Astrocyte (in vitro differentiated cells and primary cell): ENCODE results near the gene ACVRL1. TPM values are rescaled to one million over a fixed set of nuclear protein-coding genes. Genes with fewer than 3 reads are reported as not detected.
A peak's percentile ranks its signal among the peaks of the same experiment; 100 is the strongest.

Experiments
- DNase-seq: peaks from one replicate; pipeline ENCODE4 v3.0.0-alpha.2; 2010; ENCODE audit warnings: low read depth
- FAIRE-seq: peaks from 2 replicates; lab custom pipeline; 2011; peaks lifted over from hg19 to GRCh38; lab: Jason Lieb, UNC
- H2AFZ ChIP-seq: 2 replicates; pipeline ENCODE4 v1.6.0; 2012; ENCODE audit warnings: low read depth, low read length, inconsistent platforms
- H3K27ac ChIP-seq: 2 replicates; pipeline ENCODE4 v1.5.1; 2011; ENCODE audit warnings: low read depth, low read length, inconsistent platforms
- H3K27me3 ChIP-seq: 2 replicates; pipeline ENCODE4 v1.6.0; 2011; ENCODE audit warnings: low read length, inconsistent platforms; ENCODE audit not compliant: insufficient read depth
- H3K36me3 ChIP-seq: 2 replicates; pipeline ENCODE4 v1.5.1; 2011; ENCODE audit warnings: low read length, inconsistent platforms; ENCODE audit not compliant: insufficient read depth
- H3K4me1 ChIP-seq: 2 replicates; pipeline ENCODE4 v1.5.1; 2011; ENCODE audit warnings: low read length, inconsistent platforms; ENCODE audit not compliant: insufficient read depth
- H3K4me2 ChIP-seq: 2 replicates; pipeline ENCODE4 v1.6.0; 2012; ENCODE audit warnings: low read length, inconsistent platforms
- H3K4me3 ChIP-seq: 2 replicates; pipeline ENCODE4 v1.5.1; 2011; ENCODE audit warnings: low read depth, mild to moderate bottlenecking, low read length, inconsistent platforms; ENCODE audit not compliant: insufficient read depth
- H3K79me2 ChIP-seq: 2 replicates; pipeline ENCODE4 v1.6.0; 2012; ENCODE audit warnings: mild to moderate bottlenecking, low read length, inconsistent platforms; ENCODE audit not compliant: insufficient read depth
- H3K9ac ChIP-seq: 2 replicates; pipeline ENCODE4 v1.6.0; 2012; ENCODE audit warnings: mild to moderate bottlenecking, low read length, inconsistent platforms
- H3K9me3 ChIP-seq: 2 replicates; pipeline ENCODE4 v1.5.1; 2012; ENCODE audit warnings: low read depth, mild to moderate bottlenecking, low read length, inconsistent platforms; ENCODE audit not compliant: insufficient read depth
- H4K20me1 ChIP-seq: 2 replicates; pipeline ENCODE4 v1.6.0; 2012; ENCODE audit warnings: low read length, inconsistent platforms; ENCODE audit not compliant: insufficient read depth
- H3K27ac Mint-ChIP-seq: one replicate; pipeline ENCODE4 v1.8.0; 2021; ENCODE audit warnings: mild to moderate bottlenecking, mixed read lengths; ENCODE audit not compliant: unreplicated experiment
- H3K27me3 Mint-ChIP-seq: one replicate; pipeline ENCODE4 v1.8.0; 2021; ENCODE audit warnings: low read depth, mixed read lengths; ENCODE audit not compliant: unreplicated experiment
- H3K36me3 Mint-ChIP-seq: one replicate; pipeline ENCODE4 v1.8.0; 2021; ENCODE audit warnings: low read depth, mixed read lengths; ENCODE audit not compliant: unreplicated experiment
- H3K4me1 Mint-ChIP-seq: one replicate; pipeline ENCODE4 v1.8.0; 2021; ENCODE audit warnings: low read depth, mixed read lengths; ENCODE audit not compliant: unreplicated experiment
- H3K4me3 Mint-ChIP-seq: one replicate; pipeline ENCODE4 v1.8.0; 2021; ENCODE audit warnings: mild to moderate bottlenecking, moderate library complexity, mixed read lengths; ENCODE audit not compliant: unreplicated experiment
- H3K9me3 Mint-ChIP-seq: one replicate; pipeline ENCODE4 v1.8.0; 2021; ENCODE audit warnings: mild to moderate bottlenecking, mixed read lengths; ENCODE audit not compliant: unreplicated experiment
- CTCF ChIP-seq: IDR thresholded peaks from 2 replicates; pipeline ENCODE4 v1.5.1; 2011; ENCODE audit warnings: low read depth, mild to moderate bottlenecking, inconsistent platforms, low read length, moderate library complexity; ENCODE audit not compliant: insufficient read depth
- EZH2 ChIP-seq: IDR thresholded peaks from 2 replicates; pipeline ENCODE4 v1.6.1; 2012; ENCODE audit warnings: mild to moderate bottlenecking, low read length, inconsistent platforms; ENCODE audit not compliant: insufficient read depth
- total RNA-seq: library from RNA; stranded (reverse); gene quantifications from 2 replicates; pipeline ENCODE4 v1.2.1, GENCODE V29; 2021

The ACVRL1 gene
- total RNA-seq, 1 donor from 2014 or later = 0.95 TPM

DNA sequence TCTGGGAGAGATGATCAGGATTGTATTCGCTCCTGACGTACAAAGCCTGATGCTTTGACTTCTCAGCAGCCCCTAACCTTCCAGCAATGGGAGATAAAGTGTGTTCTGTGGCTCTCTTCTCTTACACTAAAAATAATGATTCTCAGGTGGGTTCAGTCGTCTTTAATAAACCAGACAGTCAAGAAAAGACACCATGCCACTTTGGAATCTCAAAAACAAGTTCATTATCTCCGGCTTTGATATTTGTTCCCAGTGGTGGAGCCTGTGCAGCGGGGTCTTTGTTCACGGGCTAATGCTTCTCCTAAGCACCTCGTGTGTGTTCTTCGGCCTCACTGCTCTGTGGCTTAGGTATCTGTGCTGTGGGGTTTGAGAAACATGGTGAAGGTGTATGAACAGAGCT is 45.8 kb downstream of the ACVRL1 start:
- Mint-ChIP-seq H3K36me3 (peaks cover under 1% of the 10 kb centered on the region), H3K27me3 (peaks cover 20% of the 10 kb centered on the region), H3K9me3 (peaks cover under 1% of the 10 kb centered on the region), H3K27ac (no peak overlapping the region), H3K4me3 (peak overlapping the region; percentile 87), H3K4me1 (peaks cover 15% of the 10 kb centered on the region)
- Histone ChIP-seq H3K27ac (no peak overlapping the region), H3K27me3 (peaks cover 14% of the 10 kb centered on the region), H3K4me1 (peaks cover 11% of the 10 kb centered on the region), H4K20me1 (peaks cover 38% of the 10 kb centered on the region), H3K4me3 (peak overlapping the region; percentile 26), H3K4me2 (peak overlapping the region; percentile 99), H3K79me2 (peaks cover 63% of the 10 kb centered on the region), H3K36me3 (no peaks in the 10 kb centered on the region), H2AFZ (no peak overlapping the region), H3K9me3 (no peaks in the 10 kb centered on the region), H3K9ac (peak overlapping the region; percentile 49)
- FAIRE-seq = no peak
- no peak for DNase-seq
- TF ChIP-seq EZH2 = no peak
- TF ChIP-seq CTCF = no peak

GRCh38 chr12:51953864-51954263 is 46.6 kb downstream of the ACVRL1 start:
- H3K79me2 ChIP-seq = peaks cover 69% of the 10 kb centered on the region
- no peaks in the 10 kb centered on the region for H3K36me3 ChIP-seq
- peaks cover 11% of the 10 kb centered on the region for H3K4me1 ChIP-seq
- H3K9me3 ChIP-seq = no peaks in the 10 kb centered on the region
- no peak overlapping the region for H2AFZ ChIP-seq
- peaks cover 9% of the 10 kb centered on the region for H3K27me3 ChIP-seq
- H3K27ac ChIP-seq = no peak overlapping the region
- no peaks in the 10 kb centered on the region for H3K9me3 Mint-ChIP-seq
- H3K27ac Mint-ChIP-seq = no peak overlapping the region
- peaks cover 15% of the 10 kb centered on the region for H3K4me1 Mint-ChIP-seq
- H3K4me3 Mint-ChIP-seq = peak overlapping the region; percentile 87
- peak overlapping the region; percentile 7 for H3K9ac ChIP-seq
- H3K4me2 ChIP-seq = peak overlapping the region; percentile 99
- H4K20me1 ChIP-seq = peaks cover 41% of the 10 kb centered on the region
- H3K4me3 ChIP-seq = no peak overlapping the region
- no peaks in the 10 kb centered on the region for H3K36me3 Mint-ChIP-seq
- FAIRE-seq (no peak), DNase-seq (no peak)
- TF ChIP-seq EZH2 (no peak), CTCF (no peak)
- H3K27me3 Mint-ChIP-seq = peaks cover 14% of the 10 kb centered on the region

DNA sequence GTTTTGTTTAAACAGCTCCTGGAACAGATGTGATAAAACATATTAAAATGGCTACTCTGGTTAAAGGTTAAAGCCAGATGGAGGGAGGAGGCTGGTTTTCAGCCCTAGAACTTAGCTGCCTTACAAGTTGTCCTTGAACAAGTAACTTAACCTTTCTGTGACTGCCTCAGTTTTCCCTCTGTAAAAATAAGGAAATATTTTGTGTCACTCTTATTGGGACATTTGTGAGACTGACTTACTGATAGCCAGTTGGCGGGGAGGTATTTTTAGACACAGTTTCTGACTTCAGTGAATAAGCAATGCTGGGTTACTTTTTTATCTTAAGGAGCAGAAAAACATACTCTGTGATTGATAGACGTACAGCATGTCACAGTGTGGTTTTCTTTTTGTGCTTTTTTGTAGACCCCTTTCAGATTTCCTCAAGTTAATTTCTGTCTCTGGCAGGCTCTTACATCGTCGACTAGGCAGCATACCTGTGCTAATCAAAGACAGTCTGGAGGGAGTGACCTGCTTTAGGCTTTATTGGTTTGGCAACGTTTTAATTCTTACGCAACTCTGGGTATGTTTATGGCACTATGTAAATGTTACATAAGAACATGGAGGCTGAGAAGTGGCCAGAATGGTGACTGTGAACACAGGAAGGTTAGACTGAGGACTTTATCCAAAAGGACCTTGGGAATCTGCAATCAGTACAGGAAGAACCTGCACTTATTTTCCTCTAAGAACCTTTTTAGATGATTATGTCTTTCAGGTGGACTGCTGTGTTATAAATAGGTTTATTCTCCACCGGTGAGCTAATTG is 47.5 kb downstream of the ACVRL1 start:
- no peak overlapping the region for H3K4me3 ChIP-seq
- no peak for FAIRE-seq

More for the DNA sequence above, 47.5 kb downstream of the ACVRL1 start:
- peaks cover 15% of the 10 kb centered on the region for H3K4me1 Mint-ChIP-seq
- H3K27me3 ChIP-seq = peaks cover 7% of the 10 kb centered on the region
- no peaks in the 10 kb centered on the region for H3K9me3 ChIP-seq
- H4K20me1 ChIP-seq = peaks cover 50% of the 10 kb centered on the region
- H3K79me2 ChIP-seq = peaks cover 78% of the 10 kb centered on the region
- TF ChIP-seq CTCF (no peak), EZH2 (no peak)
- H3K4me2 ChIP-seq = no peak overlapping the region
- H2AFZ ChIP-seq = no peak overlapping the region
- no peak overlapping the region for H3K27ac ChIP-seq
- H3K36me3 ChIP-seq = no peaks in the 10 kb centered on the region
- no peak for DNase-seq
- H3K9me3 Mint-ChIP-seq = no peaks in the 10 kb centered on the region
- no peak overlapping the region for H3K27ac Mint-ChIP-seq
- no peak overlapping the region for H3K9ac ChIP-seq
- peaks cover 4% of the 10 kb centered on the region for H3K36me3 Mint-ChIP-seq
- H3K27me3 Mint-ChIP-seq = peaks cover 7% of the 10 kb centered on the region
- peaks cover 11% of the 10 kb centered on the region for H3K4me1 ChIP-seq
- no peak overlapping the region for H3K4me3 Mint-ChIP-seq
